HK-2 (cell line): Measurements from ENCODE around the gene PPIB.
"Not testable (repeated sequence)": the region's sequence is repeated elsewhere in the genome, so short reads cannot be mapped to it uniquely, and the experiment has no call there.

ENCODE experiments used
- DNase-seq: peaks from one replicate; pipeline ENCODE4 v3.0.0-alpha.2; 2018; ENCODE audit not compliant: unreplicated experiment

Gene PPIB

GRCh38 chr15:64141798-64142512 is 20.9 kb downstream of the PPIB start:
- no peak for DNase-seq

- DNase-seq: no peak
Observed at GRCh38 chr15:64138331-64138941, 24.4 kb downstream of the PPIB start.

- no peak for DNase-seq
Observed at GRCh38 chr15:64137226-64137833, 25.5 kb downstream of the PPIB start.

GRCh38 chr15:64136347-64136746 is 26.5 kb downstream of the PPIB start:
- no peak for DNase-seq

GRCh38 chr15:64134345-64134829 is 28.4 kb downstream of the PPIB start:
- DNase-seq: no peak

GRCh38 chr15:64133623-64134344 is 29.0 kb downstream of the PPIB start:
- no peak for DNase-seq

GRCh38 chr15:64132217-64132616 is 30.6 kb downstream of the PPIB start:
- no peak for DNase-seq

GRCh38 chr15:64131547-64131946 is 31.3 kb downstream of the PPIB start:
- DNase-seq: no peak

- DNase-seq: no peak
Observed at GRCh38 chr15:64130159-64130558, 32.7 kb downstream of the PPIB start.

- no peak for DNase-seq
Observed at GRCh38 chr15:64127521-64128270, 35.1 kb downstream of the PPIB start.

GRCh38 chr15:64125978-64126377 is 36.8 kb downstream of the PPIB start:
- DNase-seq: no peak

- DNase-seq: no peak
Observed at GRCh38 chr15:64122936-64123351, 39.9 kb downstream of the PPIB start.

- DNase-seq: no peak
Observed at GRCh38 chr15:64122444-64122843, 40.4 kb downstream of the PPIB start.

GRCh38 chr15:64121614-64122013 is 41.2 kb downstream of the PPIB start:
- no peak for DNase-seq

GRCh38 chr15:64120322-64120721 is 42.5 kb downstream of the PPIB start:
- not testable (repeated sequence) for DNase-seq

GRCh38 chr15:64117759-64118487 is 44.9 kb downstream of the PPIB start:
- DNase-seq: no peak

- no peak for DNase-seq
Observed at GRCh38 chr15:64112904-64113303, 49.9 kb downstream of the PPIB start.

- no peak for DNase-seq
Observed at GRCh38 chr15:64112073-64112772, 50.6 kb downstream of the PPIB start.

- DNase-seq: no peak
Observed at GRCh38 chr15:64111679-64112050, 51.2 kb downstream of the PPIB start.

GRCh38 chr15:64110950-64111678 is 51.7 kb downstream of the PPIB start:
- no peak for DNase-seq
